CD4-positive, alpha-beta T cell treated with Interleukin-4 for 1 hour (primary cell): ENCODE results near the gene KLHL26.
A peak's percentile ranks its signal among the peaks of the same experiment; 100 is the strongest.

Experiments
- DNase-seq, 2 donors: peaks; one replicate each; pipeline ENCODE4 v3.0.0-alpha.2; 2020 to 2022

KLHL26 gene

DNA sequence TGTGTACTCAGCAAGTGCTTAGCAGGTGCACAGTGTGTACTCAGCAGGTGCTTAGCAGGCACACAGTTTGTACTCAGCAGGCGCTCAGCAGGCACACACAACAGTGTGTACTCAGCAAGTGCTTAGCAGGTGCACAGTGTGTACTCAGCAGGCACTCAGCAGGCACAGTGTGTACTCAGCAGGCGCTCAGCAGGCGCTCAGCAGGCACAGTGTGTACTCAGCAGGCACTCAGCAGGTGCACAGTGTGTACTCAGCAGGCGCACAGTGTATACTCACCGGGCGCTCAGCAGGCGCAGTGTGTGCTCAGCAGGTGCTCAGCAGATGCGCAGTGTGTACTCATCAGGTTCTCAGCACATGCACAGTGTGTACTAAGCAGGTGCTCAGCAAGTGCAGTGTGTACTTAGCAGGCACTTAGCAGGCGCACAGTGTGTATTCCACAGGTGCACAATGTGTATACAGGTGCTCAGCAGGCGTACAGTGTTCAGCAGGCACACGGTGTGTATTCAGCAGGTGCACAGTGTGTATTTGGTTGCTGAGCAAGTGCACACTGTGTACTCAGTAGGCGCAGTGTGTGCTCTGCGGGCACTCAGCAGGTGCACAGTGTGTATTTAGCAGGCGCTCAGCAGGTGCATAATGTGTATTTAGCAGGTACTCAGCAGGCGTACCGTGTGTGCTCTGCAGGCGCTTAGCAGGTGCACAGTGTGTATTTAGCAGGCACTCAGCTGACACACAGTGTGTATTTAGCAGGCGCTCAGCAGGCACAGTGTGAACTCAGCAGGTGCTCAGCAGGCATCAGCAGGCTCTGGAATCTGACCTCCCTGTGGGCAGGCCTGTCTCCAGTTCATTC, 61.7 kb downstream of the KLHL26 start:
- no peak for DNase-seq

DNA sequence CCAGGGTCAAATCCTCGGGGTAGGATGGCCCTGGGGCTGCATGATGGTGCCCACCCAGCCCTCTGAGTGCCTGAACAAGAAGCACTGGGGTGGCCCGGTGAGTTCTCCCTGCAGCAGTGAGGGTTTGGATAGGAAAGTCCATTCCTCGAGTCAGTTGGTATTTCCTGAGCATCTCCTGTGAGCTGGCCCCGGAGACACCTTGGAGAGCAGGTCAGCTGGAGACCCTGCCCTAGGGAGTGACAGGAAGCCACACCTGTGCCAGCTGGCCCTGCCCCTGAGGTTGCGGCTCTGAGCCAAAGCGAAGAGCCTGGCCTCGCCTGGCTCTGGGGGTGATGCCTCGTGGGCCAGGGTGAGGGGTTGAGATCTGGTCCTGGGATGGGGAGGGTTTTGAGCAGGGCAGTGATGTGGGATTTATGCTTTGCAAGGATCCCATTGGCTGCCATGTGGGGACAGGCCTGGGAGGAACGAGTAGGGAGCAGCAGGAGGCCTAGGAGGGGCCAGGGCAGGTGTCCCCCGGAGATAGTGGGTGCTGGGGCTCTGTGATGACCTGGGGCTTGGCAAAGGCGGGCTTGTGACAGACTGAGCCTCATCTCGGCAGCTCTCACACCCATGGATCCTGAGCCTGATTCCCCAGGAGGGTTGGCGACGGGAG, 62.7 kb downstream of the KLHL26 start:
- DNase-seq = no peak

DNA sequence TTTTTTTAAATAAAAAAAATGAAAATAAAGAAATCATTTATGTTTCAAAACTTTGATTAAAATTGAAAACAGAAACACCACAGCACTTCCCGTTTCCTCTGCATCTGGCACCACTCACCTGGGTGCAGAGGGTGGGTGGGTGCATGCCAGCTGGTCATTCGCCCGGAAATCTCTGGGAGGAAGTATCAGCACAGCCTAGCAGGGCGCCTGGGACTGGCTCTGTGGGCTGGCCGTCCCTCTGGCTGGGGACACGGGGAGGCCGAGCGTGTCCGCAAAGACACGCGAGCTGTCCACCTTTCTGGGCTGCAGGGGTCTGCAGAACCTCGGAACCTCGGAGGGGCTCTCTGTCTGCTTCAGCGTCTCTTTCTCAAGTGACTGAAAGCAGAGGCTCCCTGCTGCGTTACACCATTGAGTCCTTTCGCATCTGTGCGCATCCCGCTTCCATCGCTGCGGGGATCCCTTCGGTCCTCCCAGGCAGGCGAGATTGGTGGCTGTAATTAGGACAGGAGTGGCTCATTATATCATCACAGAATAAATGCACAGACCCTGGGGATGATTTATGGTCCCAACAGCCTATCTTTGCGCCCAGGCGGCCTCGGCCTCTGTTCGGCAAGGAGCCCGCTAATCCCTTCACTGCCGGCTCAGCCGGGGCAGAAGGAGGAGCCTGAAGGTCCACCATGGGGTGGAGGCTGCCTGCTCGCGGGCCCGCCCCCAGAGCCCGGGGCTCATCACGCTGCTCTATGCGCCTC, 63.8 kb downstream of the KLHL26 start:
- DNase-seq = peak; percentile 63 to 64

DNA sequence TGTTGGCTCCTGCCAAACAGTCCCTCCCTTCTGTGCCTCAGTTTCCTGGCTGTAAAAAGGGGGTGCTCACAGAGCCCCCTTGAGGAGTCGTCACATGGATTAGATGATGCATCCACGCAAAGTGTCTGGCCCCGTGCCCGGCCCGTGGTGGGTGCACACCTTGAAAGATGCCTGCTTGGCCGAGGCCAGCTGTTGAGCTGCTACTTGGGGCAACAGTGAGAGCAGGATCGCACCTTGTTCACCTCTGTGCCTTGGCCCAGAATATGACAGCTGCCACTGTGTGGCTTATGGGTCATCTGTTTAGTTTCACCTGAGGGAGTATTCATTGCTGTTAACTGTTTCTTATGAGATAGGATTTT, 64.4 kb downstream of the KLHL26 start:
- no peak for DNase-seq

DNA sequence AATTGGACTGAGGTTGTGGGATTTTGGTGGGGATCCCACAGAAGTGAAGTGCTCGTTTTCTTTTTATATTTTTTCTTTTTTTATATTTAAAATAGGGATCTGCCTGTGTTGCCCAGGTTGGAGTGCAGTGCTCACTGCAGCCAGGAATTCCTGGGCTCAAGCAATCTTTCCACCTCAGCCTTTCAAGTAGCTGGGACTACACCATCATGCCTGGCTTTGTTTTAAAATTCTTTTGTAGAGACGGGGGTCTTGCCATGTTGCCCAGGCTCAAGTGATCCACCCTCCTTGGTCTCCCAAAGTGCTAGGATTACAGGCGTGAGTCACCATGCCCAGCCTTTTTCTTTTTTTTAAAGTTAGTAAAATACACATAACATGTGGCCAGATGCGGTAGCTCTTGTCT, 67.2 kb downstream of the KLHL26 start:
- no peak for DNase-seq

DNA sequence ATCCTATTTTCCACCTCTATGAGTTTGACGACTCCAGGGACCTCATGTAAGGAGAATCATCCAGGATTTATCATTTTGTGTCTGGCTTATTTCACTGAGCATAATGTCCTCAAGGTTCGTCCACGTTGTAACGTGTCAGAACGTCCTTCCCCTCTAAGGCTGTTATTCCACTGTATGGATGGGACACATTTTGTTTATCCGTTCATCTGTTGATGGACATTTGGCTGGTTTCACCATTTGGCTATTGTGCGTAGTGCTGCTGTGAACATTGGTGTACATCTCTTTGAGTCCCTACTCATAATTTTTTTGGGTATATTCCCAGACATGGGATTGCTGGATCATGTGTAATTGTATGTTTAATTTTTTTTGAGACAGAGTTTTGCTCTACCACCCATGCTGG, 68.1 kb downstream of the KLHL26 start:
- no peak for DNase-seq

DNA sequence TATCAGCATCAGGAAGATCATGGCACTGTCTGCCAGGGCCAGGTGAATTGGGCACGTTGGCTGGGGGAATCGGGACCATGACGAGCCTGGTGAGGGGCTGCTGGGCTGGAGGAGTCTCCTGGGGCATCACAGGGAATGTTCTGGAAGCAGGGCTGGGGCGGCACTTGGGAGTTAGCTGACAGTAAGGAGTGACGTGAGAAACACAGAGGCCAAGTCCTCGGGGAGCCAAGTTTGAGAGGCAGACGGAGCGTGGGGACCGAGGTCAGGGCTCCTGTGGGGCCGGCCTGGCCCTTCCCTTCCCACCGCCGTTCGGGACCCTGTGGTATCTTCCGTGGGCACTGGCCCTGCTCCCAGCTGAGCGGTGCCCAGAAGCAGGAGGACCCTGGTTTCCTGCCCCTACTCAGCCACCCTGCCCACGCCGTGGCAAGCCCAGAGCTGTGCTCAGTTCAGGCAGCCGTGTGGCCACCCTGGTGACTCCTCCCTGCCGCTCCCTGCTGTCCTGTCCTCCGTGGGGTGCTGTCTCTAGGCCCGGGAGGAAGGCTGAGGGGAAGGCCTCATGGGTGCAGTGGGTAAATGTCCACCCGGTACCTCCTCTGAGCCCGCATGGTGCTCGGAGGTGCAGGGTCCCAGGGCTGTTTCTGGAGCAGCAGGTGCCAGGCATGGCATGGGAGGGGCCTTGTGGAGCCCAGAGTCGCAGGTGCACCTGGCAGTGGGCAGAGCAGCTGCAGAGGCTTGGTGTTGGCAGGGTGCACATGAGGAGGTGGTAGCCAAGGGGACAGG, 71.8 kb downstream of the KLHL26 start:
- DNase-seq = no peak

DNA sequence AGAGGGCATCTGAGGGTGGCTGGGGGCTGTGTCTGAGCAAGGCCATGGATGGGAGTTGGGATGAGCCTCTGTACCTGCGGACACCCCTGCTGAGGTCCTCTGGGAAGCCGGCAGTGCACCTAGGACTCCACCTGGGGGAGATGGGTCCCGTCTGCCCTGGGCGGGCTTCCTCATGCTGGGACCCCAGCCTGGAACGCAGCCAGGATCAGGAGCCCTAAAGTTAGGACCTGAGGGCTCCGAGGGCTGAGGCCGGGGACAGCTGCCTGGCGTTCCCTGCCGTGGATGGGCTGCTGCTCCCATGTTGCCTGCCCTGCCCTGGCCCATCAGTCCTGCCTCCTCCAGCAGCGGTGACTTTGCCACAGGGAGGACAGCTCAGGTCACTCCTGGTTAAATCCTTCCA, 72.7 kb downstream of the KLHL26 start:
- no peak for DNase-seq

DNA sequence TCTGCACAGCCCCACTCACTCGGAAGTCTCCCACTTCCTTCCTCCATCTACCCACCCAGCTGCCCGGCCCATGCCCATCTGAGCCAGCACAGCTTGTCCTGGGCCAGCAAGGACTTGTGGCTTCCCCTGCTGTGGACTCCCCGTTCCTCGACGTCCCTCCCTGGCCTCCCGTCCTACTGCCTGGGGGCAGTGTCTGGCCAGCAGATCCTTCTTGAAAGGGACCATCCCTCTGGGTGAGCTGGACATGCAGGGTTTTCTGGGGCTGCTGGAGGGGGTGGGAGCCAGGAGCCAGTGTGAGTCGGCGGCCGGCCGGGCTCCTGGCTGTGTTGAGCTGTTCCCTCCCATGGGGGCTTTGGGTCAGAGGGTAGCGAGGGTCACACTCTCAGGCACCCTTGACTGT, 73.4 kb downstream of the KLHL26 start:
- DNase-seq = no peak

DNA sequence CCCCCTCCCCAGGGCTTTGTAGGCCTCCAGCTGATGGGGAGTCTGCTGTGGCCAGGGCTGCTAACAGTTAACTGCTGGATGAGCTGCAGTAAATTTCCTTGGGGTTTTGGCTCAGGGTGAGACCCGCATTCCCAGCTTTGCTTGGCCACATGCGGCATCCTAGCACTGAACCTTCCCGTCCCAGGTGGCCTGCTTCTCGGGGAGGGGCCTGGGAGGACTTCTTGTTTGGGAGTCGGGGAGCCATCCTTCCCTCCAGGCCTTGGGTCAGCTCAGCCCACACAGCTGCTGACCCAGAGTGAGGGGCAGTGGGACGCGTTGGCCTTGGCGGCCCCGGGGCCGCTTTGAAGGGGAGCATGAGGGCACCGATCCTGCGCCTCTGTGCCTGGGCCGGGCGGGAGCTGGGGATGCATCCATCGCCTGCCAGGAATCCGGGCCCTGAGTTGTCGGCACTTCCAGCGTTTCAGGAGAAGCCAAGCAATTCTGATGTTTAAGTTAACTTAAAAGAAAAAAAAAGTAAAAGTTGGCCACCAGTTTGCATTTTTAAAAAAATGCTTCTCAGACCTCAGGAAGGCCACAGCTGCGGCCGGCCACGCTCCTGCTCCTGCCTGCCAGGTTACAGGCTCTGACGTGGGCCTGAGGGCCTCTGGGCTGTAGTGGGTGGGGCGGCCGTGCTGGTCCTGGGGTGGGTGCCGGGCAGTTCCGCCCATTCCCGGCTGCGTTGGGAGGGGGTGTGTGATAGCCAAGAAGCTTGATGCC, 74.3 kb downstream of the KLHL26 start:
- no peak for DNase-seq

DNA sequence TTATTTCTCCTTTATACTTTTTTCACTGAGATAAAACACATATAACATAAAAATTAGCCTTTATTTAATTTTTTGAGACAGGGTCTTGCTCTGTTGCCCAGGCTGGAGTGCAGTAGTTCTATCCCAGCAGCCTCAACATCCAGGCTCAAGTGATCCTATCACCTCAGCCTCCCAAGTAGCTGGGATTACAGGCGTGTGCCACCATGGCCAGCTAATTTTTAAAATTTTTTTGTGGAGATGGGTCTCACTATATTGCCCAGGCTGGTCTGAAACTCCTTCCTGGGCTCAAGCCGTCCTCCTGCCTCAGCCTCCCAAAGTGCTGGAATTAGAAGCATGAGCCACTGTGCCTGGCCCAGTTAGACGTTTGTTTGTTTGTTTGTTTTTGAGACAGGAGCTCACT, 75.1 kb downstream of the KLHL26 start:
- DNase-seq = no peak

DNA sequence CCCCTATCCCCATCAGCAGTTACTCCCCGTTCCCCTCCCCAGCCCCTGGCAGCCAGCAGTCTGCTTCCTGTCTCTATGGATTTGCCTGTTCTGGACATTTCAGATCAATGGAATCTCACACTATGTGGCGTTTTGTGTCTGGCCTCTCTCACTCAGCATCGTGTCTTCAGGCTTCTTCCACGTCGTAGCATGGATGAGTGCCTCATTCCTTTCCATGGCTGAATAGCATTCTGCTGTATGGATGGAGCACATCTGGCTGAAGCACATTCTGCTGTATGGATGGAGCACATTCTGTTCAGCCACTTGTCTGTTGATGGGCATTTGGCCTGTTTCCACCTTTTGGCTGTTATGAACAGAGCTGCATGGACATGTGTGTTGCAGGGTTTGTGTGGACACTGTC, 76.2 kb downstream of the KLHL26 start:
- no peak for DNase-seq

DNA sequence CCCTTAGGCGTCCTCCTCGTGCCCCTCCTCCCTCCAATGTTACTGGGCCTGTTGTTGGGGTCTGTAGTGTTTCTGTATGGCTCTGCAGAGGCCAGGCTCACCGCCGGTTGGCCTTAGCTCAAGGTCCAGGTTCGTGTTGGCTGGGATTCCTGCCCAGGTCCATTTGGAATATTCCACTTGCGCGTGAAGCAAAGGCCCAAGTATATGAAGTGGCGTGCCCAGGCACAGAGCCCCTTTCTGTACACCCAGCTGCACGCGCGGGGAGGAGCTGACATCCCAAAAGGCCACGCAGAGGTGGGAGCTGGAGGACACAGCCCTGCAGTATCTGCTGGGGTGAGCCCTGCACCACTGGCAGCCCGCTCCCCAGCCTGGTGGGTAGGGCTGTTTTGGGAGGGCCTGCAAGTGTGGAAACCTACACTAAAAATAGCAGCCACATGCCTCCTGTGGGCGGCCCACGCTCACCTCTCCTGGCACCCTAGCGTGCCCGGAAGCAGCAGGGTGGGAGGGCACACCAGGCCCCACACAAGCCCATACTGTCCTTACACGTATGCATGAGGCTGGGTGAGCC, 76.8 kb downstream of the KLHL26 start:
- DNase-seq = no peak

DNA sequence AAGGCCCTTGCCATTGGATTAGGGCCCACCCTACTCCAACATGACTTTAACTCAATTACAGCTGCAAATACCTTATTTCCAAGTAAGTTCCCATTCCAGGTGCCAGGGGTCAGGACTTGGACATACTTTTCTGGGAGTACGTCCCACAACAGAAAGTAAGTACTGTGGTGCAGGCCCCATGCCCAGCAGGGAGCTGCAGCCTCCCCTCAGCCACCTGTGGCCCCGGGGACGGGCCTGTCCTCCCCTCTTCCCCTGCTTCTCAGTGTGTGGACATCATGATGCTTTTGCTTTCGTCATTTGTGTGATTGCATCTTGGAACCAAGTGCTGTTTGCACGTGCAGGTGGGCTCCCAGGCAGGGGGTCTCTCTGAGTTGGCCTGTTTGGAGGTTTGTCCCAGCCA, 78.6 kb downstream of the KLHL26 start:
- no peak for DNase-seq

DNA sequence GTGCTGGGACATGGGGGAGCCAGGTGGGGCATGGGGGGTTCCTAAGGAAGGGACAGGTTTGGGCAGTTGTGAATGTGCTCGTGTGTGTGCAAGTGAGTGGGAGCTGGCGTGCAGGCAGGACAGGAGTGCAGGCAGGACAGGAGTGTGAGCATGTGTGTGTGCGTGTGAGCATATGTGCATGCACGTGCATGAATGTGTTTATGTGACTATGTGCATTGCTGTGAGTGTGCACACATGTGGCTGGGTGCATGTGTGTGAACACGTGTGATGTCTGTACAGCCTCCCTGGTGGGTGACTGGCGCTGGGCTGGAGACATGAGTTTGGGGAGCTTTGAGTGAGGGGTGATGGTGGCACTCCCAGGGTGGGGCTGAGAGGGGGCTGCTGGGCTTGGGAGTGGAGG, 80.0 kb downstream of the KLHL26 start:
- no peak for DNase-seq

DNA sequence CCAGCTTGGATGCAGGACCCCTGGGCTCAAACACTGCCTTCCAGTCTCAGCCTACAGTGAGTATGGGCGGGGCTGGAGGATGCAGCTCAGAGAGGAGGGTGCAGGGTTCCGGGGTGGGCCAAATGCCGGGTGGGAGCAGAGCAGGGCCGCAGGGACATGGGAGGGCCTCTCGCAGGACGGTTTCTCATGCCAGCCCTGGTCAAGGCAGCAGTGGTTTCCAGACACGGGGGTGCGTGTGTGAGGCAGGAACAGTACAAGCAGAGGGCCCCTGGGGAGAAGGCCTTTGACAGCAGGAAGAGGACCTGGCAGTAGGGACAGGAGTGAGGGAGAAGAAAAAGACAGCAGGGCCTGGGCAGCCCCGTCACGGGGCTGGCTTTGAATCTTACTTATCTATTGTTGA, 80.8 kb downstream of the KLHL26 start:
- no peak for DNase-seq

DNA sequence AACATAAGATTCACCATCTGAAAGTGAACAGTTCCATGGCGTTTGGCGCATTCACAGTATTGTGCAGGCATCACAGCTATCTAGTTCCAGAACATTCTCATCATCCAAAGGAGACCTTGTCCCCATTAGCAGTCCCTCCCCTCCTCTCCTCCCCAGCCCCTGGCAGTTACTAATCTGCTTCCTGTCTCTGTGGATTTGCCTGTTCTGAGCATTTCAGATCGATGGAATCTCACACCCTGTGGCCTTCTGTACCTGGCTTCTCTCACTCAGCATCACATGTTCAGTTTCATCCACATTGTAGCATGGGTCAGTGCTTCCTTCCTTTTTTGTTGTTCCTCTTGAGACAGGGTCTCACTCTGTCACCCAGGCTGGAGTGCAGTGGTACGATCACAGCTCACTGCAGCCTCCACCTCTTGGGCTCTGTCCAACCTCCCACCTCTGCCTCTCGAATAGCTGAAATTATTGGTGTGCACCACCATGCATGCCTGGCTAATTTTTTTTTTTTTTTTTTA, 81.2 kb downstream of the KLHL26 start:
- no peak for DNase-seq

DNA sequence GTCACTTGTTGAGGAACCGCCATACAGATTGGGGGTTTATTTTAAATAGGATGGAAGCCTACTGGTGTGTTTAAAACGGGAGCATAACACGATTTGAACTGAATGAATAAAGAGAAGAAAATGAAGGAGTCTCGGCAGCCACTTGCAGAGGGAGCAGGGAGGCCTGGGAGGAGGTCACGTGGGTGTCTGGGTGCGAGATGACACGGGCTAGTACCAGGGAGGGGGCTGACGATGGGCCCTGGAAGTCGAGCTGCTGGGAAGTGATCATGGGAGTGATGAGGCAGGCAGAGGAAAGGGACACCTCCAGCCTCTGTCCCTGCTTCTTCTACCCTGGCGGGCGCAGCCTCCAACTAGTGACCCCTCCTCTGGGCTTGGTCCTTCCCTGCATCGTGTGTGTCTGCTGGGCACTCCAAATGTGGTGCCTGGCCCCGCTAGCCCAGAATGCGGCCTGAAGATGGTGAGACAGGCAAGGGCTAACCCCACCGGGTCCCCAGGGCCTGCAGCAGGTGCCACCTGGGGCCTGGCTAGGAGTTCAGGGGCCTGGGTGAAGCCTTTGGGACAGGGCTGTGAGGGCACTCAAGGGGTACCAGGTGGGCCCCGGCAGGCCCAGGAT, 82.1 kb downstream of the KLHL26 start:
- DNase-seq = no peak

DNA sequence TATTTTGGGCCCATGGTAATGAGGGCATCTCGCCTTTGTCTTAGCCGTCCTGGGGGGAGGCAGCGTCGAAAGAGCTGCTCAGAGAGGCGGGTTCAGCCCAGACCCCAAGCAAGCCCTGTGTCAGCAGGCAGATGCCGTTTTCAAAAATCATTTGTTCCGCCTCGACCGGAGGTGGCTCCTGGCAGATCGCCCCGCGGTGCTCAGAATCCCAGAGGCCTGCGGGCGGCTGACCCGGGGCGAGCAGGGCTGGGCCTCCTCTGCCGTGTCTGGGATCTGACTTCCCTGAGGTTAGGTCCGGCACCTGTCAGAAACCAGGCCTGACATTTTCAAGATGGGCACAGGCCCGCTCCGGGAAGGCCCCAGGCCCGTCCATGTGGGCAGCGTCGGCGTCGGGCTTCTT, 82.7 kb downstream of the KLHL26 start:
- no peak for DNase-seq
